Bronchial epithelial cell (primary cell): Measurements from ENCODE around the gene CSGALNACT2. TPM values are rescaled to one million over a fixed set of nuclear protein-coding genes. Genes with fewer than 3 reads are reported as not detected.

Experiments
- DNase-seq: peaks from one replicate; pipeline ENCODE4 v3.0.0-alpha.2; 2010; ENCODE audit warnings: low read depth
- FAIRE-seq: peaks from 2 replicates; lab custom pipeline; 2011; peaks lifted over from hg19 to GRCh38; lab: Jason Lieb, UNC
- H3K27me3 ChIP-seq: 2 replicates; pipeline ENCODE4 v1.5.1; 2011; ENCODE audit warnings: low read length; ENCODE audit not compliant: control insufficient read depth, insufficient read depth
- H3K36me3 ChIP-seq: 2 replicates; pipeline ENCODE4 v1.5.1; 2011; ENCODE audit warnings: low read length; ENCODE audit not compliant: control insufficient read depth, insufficient read depth
- H3K4me3 ChIP-seq: 2 replicates; pipeline ENCODE4 v1.5.1; 2011; ENCODE audit warnings: mild to moderate bottlenecking, low read depth, low read length, control low read depth
- CTCF ChIP-seq: IDR thresholded peaks from 2 replicates; pipeline ENCODE4 v1.5.1; 2011; ENCODE audit warnings: mild to moderate bottlenecking, moderate library complexity, low read length, control low read depth, inconsistent platforms; ENCODE audit not compliant: insufficient read depth, severe bottlenecking
- total RNA-seq: library from RNA; depleted of rRNA; stranded (reverse); fragments of >200 nt; gene quantifications from 2 replicates; pipeline ENCODE4 v1.2.1, GENCODE V29; 2014

CSGALNACT2 gene
- total RNA-seq, 1 donor from 2014 or later, result 17.4 TPM

DNA sequence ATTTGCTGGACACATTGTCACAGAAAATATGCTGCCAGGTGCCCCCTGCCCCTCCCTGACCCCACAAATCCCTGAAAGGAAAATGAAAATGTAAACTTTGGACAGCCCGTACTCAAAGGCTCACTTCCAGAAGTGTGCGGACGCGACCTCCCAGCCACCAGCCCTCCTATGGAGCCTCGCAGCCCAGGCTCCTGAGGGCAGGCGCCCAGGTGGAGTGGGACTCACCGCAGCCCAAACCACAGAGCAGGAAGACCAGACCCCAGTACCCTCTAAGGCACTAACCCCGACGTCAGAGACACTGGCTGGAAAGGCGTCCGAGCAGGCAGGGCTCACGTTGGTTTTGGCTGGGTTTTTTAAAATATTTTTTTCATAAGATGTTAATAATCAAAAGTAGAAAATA is 57.3 kb downstream of the CSGALNACT2 start:
- no peak for FAIRE-seq
- no peak for TF ChIP-seq CTCF
- DNase-seq, result no peak
- Histone ChIP-seq H3K36me3 (peaks cover 3% of the 10 kb centered on the region), H3K27me3 (no peaks in the 10 kb centered on the region), H3K4me3 (no peak overlapping the region)

DNA sequence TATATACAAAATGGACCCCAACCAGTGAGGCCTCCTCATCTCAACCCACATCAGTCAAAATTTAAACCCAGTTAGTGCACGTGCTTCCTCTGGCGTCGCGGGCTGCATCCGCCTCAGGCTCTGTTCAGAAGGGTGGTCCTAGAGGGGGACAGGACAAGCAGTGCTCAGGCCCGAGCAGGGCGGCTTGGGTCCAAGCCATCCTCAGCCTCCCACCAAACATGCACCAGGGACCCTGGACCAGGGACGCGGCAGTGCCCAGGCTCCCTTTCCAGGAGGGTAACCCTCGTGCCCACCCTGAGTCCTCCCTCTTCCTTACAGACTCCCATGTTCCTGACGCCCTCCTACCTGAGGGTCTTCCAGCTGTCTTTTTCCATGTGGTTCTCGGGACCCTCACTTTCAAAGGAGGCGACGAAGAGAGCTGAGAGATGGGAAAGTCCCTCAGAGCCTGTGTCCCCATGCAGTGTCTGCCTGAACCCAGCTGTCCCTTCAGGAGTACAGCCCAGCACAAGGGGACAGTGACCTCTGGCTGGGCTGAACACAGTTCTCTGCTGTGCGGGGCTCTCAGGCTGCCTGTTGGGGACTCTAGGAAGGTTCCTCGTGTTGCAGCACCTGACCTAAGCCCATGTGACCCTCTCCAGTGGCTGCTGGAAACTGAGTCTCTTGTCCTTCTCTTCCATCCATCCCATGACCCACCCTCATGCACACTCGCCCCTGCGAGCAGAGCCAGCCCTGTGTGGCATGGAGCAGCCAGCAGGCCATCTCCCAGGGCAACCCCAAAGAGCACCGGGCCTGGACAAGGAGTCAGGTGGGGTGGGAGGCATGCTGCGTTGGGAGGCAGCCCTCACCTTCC is 58.1 kb downstream of the CSGALNACT2 start:
- FAIRE-seq (peak; percentile 50), DNase-seq (no peak)
- H3K4me3 ChIP-seq, result no peak overlapping the region
- no peaks in the 10 kb centered on the region for H3K27me3 ChIP-seq
- no peak for TF ChIP-seq CTCF
- H3K36me3 ChIP-seq, result peaks cover 3% of the 10 kb centered on the region

GRCh38 chr10:43196981-43197833 is 59.0 kb downstream of the CSGALNACT2 start:
- TF ChIP-seq CTCF, result no peak
- Histone ChIP-seq H3K36me3 (peaks cover 3% of the 10 kb centered on the region), H3K27me3 (no peaks in the 10 kb centered on the region), H3K4me3 (no peak overlapping the region)
- DNase-seq (no peak), FAIRE-seq (no peak)

GRCh38 chr10:43197834-43198681 is 59.8 kb downstream of the CSGALNACT2 start:
- Histone ChIP-seq H3K36me3 (peaks cover 3% of the 10 kb centered on the region), H3K4me3 (no peak overlapping the region), H3K27me3 (no peaks in the 10 kb centered on the region)
- DNase-seq (no peak), FAIRE-seq (no peak)
- peak; percentile 42 for TF ChIP-seq CTCF

GRCh38 chr10:43198682-43199005 is 60.4 kb downstream of the CSGALNACT2 start:
- FAIRE-seq (no peak), DNase-seq (no peak)
- Histone ChIP-seq H3K36me3 (peaks cover 3% of the 10 kb centered on the region), H3K27me3 (no peaks in the 10 kb centered on the region), H3K4me3 (no peak overlapping the region)
- TF ChIP-seq CTCF, result no peak
